Measurements from ENCODE around the gene RBFA.

The RBFA gene

DNA sequence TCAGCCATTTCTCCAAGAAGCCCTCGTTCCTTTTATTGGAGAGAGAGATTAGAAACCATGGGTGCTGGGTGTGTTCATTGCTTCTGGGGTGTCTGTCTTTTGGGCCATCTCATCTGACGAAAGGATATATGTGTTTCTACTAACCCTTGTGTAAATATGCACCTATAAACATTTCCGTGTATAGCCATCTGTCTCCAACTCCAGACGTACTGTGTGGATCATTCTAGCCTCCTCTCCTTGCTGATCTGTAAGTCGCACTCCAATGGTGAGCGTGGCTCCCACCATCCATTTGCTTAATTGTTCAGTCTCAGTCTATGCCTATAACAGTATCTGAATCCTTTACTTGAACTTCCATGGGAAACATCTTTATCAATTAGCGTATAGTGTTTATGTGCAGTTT lies 1.8 kb downstream of the RBFA start:
- in situ Hi-C loops (cut with HindIII; ENCODE audit: low pct_unique_long_range_greater_than_20kb, low sequenced_read_pairs) = no loop called here
- no peak for TF ChIP-seq JUND (IDR thresholded peaks at IDR 0.05; ENCODE audit: low read depth)

DNA sequence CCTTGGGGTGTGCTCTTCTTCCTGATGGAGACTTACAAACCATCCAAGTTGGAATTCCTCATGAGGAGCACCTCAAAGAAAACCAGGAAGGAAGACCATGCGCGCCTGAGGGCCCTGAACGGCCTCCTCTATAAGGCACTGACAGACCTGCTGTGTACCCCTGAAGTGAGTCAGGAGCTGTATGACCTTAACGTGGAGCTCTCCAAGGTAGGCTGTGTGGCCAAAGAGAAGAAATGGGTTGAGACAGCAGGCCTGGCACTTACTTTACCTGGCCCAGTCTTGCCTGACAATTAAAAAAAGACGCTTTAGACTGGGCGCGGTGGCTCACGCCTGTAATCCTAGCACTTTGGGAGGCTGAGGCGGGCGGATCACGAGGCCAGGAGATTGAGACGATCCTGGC lies 3.1 kb downstream of the RBFA start:
- DNase-seq (ENCODE audit: low read depth in 1 of 2, low spot score in 1 of 2) = no peak
- in situ Hi-C loops (cut with HindIII; ENCODE audit: low pct_unique_long_range_greater_than_20kb, low sequenced_read_pairs) = no loop called here
- TF ChIP-seq JUND (IDR thresholded peaks at IDR 0.05; ENCODE audit: low read depth) = no peak

More for the DNA sequence above, 1.8 kb downstream of the RBFA start:
- no peak for DNase-seq (ENCODE audit: low read depth in 1 of 2, low spot score in 1 of 2)

DNA sequence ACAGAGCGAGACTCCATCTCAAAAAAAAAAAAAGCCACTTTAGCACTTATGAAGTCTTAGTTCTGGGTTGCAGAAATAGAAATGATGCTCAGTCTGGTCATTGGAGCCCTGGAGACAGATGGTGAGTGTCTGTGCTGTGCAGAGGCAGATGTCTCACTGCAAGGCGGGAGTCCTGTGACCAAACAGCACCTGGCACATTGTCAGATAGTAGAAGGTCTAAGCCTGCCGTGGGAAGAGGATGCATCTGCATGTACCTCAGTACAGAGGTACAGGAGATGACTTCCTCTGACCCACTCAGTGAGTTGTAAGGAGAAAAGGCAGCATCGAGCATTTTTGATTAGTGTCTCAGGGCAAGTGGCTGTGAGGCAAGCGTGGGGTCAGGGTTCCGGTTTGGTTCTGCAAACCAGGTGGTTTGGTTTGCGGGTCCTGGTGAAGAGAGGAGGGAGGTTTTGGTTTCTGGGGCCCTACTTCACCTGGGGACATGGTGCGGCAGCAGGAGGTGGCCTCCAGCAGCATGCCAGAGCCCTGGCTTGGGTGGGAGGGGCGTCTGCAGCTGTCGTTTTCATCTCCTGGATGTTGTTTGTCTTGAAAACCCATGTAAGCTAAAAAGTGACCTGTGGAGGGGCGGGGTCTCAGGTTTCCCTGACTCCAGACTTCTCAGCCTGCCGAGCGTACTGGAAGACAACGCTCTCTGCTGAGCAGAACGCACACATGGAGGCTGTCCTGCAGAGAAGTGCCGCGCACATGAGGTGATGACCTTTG lies 3.8 kb downstream of the RBFA start:
- in situ Hi-C loops (cut with HindIII; ENCODE audit: low pct_unique_long_range_greater_than_20kb, low sequenced_read_pairs) = no loop called here
- no peak for DNase-seq (ENCODE audit: low read depth in 1 of 2, low spot score in 1 of 2)
- TF ChIP-seq JUND (IDR thresholded peaks at IDR 0.05; ENCODE audit: low read depth) = no peak

DNA sequence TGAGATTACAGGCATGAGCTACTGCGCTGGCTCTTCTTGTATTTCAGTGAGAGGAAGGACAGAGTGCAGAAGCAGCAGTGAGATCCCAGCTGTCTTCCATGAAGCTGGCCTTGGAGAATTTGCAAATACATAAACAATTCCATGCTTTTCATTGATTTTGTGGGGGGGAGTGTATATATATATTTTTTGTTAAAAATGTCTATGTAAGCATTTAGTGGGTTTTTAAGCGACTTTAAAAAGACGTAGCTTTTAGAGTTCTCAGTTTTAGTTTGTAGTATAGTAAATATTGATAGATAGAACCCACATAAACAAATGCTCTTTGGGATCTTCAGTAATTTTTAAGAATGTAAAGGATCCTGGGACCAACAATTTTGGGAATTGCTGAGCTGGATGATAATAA lies 6.3 kb downstream of the RBFA start:
- in situ Hi-C loops (cut with HindIII; ENCODE audit: low pct_unique_long_range_greater_than_20kb, low sequenced_read_pairs) = no loop called here
- no peak for TF ChIP-seq JUND (IDR thresholded peaks at IDR 0.05; ENCODE audit: low read depth)
- no peak for DNase-seq (ENCODE audit: low read depth in 1 of 2, low spot score in 1 of 2)

DNA sequence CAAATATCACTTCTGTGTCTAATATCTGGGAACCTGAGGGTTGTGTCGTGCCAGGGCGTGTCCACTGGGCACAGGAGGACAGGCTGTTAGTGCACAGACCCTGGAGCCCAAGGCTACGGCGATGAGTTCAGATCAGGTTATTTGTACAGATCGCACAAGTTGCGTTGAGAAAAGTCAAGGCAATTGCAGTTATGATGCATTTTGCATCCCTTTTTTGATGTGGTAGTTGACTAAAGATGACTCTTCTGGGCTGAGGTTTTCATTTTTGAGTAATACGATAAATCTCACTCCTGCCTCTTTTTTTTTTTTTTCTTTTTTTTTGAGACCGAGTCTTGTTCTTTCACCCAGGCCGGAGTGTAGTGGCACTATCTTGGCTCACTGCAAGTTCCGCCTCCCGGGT lies 7.2 kb downstream of the RBFA start:
- in situ Hi-C loops (cut with HindIII; ENCODE audit: low pct_unique_long_range_greater_than_20kb, low sequenced_read_pairs) = no loop called here
- DNase-seq (ENCODE audit: low read depth in 1 of 2, low spot score in 1 of 2) = no peak
- TF ChIP-seq JUND (IDR thresholded peaks at IDR 0.05; ENCODE audit: low read depth) = no peak

DNA sequence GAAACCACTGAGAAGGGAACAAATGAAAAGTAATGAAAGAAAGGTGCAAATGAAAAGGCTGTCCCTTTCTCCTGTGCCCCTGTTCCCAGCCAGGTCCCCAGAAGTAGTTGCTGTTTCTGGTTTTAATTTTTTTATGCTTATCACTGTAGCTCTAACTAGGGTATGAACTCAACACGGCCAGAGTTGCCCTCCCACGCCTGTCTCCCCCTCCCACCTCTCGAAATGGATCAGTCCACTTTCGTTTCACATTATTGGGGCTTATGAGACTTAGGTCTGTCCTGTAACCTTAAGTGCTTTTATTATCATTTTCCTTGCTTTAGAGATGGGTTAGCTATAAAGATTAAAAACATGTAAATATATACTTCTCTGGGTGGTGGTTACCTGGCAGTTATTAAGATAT lies 8.6 kb downstream of the RBFA start:
- in situ Hi-C loops (cut with HindIII; ENCODE audit: low pct_unique_long_range_greater_than_20kb, low sequenced_read_pairs) = no loop called here
- TF ChIP-seq JUND (IDR thresholded peaks at IDR 0.05; ENCODE audit: low read depth) = no peak
- no peak for DNase-seq (ENCODE audit: low read depth in 1 of 2, low spot score in 1 of 2)

DNA sequence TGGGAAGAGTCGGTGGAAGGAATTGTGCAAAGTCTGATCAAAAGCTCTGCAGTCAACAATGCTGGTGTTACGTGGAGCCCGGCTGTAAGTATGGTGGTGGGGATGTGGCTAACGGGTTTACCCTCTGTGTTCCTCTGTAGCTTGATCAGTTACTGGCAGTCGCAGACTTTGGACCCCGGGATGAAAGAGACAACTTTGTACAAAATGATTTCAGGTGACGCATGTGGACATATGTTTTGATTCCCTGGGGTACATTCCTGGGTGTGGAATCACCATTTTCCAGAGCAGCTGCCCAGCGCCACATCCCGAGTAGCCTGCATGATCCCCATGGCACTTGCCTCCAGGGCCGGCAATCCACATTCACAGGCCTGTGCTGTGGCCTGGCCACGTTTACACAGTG lies 9.8 kb downstream of the RBFA start:
- no peak for TF ChIP-seq JUND (IDR thresholded peaks at IDR 0.05; ENCODE audit: low read depth)
- in situ Hi-C loops (cut with HindIII; ENCODE audit: low pct_unique_long_range_greater_than_20kb, low sequenced_read_pairs) = no loop called here
- DNase-seq (ENCODE audit: low read depth in 1 of 2, low spot score in 1 of 2) = no peak

DNA sequence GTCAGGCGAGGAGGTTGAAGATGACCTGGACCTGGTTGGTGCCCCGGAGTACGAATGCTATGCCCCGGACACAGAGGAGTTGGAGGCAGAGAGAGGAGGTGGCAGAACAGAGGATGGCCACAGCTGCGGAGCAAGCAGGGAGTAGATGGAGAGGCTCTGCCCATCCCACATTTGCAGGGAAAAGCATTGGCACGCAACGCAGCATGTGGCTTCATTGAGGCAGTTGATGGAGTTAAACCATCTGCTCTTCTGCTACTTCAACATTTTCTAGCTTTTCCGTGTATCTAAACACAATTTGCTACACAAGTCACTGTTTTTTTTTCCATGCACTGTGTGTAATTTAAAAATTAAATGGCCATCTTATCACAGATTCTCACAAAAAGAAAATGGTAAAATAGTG lies 11.8 kb downstream of the RBFA start:
- in situ Hi-C loops (cut with HindIII; ENCODE audit: low pct_unique_long_range_greater_than_20kb, low sequenced_read_pairs) = no loop called here
- no peak for DNase-seq (ENCODE audit: low read depth in 1 of 2, low spot score in 1 of 2)

DNA sequence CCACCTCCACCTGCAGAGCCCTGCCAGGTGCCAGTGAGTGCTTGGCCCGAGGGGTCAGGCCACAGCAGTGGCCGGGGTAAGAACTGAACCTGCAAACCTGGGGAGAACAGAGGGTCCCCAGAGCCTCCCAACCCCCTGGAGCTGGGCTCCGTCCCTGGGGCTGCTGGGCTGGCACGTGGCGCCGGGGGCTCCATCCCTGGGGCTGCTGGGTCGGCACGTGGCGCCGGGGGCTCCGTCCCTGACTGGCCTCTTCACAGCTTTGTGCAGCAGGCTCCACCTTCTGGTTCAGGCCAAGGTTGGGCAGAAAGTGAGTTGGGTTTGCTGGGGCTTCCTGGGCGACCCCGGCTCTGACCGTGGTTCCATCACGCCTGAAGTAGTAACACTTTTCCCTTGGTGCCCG lies 12.2 kb downstream of the RBFA start:
- in situ Hi-C loops (cut with HindIII; ENCODE audit: low pct_unique_long_range_greater_than_20kb, low sequenced_read_pairs) = no loop called here
- no peak for DNase-seq (ENCODE audit: low read depth in 1 of 2, low spot score in 1 of 2)
- TF ChIP-seq JUND (IDR thresholded peaks at IDR 0.05; ENCODE audit: low read depth) = no peak

More for the DNA sequence above, 11.8 kb downstream of the RBFA start:
- TF ChIP-seq JUND (IDR thresholded peaks at IDR 0.05; ENCODE audit: low read depth) = no peak

DNA sequence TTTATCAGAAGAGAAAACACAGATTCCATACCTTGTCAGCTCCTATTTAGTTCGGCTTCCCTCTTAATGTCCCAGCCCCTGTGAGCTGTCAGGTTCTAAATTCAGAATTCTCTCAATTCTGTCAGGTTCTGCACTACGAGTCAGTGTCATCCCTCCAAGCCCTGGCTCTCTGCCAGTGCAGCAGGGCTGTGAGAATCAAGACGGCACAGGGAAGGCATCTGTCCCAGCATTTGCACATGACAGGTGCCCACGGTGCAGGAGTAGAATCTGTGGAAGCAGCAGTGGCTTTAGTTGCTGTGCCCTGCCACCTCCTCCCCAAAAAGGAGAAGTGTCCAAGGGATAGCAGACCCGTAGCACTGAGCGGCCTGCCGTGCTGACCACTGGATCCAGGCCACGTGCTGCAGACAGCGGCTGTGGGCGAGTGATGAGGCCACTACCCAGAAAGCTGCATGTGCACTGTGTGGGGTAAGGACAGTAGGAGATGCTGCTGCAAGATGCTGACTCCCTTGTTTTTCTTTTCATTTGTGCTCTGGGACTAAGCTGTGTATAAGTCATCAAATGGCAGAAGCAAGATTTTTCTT lies 12.8 kb downstream of the RBFA start:
- no peak for TF ChIP-seq JUND (IDR thresholded peaks at IDR 0.05; ENCODE audit: low read depth)
- in situ Hi-C loops (cut with HindIII; ENCODE audit: low pct_unique_long_range_greater_than_20kb, low sequenced_read_pairs) = no loop called here
- DNase-seq (ENCODE audit: low read depth in 1 of 2, low spot score in 1 of 2) = no peak

DNA sequence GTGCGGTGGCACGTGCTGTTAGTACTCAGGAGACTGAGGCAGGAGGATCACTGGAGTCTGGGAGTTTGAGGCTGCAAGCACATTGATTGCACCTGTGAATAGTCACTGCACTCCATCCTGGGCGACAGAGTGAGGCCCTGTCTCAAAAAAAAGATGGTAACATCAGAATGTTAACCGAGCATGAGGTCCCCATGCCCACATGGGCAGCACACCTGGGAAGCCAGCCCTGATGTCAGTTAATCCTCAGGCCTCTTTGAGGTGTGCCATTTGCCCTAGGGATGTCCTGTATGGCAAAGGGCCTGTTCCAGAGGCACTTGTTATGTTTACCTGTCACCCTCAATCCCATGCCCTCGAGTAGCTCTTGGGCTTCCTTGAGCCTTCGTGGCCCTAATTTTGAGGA lies 16.6 kb downstream of the RBFA start:
- TF ChIP-seq JUND (IDR thresholded peaks at IDR 0.05; ENCODE audit: low read depth) = no peak
- in situ Hi-C loops (cut with HindIII; ENCODE audit: low pct_unique_long_range_greater_than_20kb, low sequenced_read_pairs) = no loop called here

DNA sequence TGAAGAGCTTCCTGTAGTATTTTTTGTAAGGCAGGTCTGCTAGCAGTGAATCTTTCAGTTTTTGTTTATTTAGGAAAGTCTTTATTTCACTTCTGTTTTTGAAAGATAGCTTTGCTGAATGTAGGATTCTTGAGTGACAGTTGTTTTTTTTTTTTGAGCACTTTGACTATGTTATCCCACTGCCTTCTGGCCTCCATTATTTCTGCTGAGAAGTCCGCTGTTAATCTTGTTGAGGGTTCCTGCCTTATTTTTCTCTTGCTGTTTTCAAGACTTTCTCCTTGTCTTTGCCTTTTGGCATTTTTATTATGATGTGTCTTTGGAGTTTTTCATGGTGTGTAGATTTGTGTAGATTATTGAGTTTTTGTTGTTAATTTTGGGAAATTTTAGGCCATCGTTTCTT lies 21.9 kb downstream of the RBFA start:
- in situ Hi-C loops (cut with HindIII; ENCODE audit: low pct_unique_long_range_greater_than_20kb, low sequenced_read_pairs) = no loop called here
- no peak for DNase-seq (ENCODE audit: low read depth in 1 of 2, low spot score in 1 of 2)
- TF ChIP-seq JUND (IDR thresholded peaks at IDR 0.05; ENCODE audit: low read depth) = no peak

More for the DNA sequence above, 16.6 kb downstream of the RBFA start:
- DNase-seq (ENCODE audit: low read depth in 1 of 2, low spot score in 1 of 2) = no peak

DNA sequence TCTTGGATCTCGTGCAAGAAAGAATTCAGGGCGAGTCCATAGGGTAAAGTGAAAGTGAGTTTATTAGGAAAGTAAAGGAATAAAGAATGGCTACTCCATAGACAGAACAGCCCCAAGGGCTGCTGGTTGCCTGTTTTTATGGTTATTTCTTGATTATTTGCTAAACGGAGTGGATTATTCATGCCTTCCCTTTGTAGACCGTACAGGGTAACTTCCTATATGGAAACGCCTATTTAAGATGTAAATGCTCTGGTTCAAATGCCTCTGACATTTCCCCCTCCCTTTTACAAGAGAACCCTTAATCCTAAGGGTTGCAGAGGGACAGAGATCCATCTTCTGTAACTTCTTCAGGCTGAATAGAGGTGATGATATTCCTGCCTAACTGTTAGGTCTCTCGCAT lies 25.7 kb downstream of the RBFA start:
- in situ Hi-C loops (cut with HindIII; ENCODE audit: low pct_unique_long_range_greater_than_20kb, low sequenced_read_pairs) = no loop called here
- TF ChIP-seq JUND (IDR thresholded peaks at IDR 0.05; ENCODE audit: low read depth) = no peak
- no peak for DNase-seq (ENCODE audit: low read depth in 1 of 2, low spot score in 1 of 2)

DNA sequence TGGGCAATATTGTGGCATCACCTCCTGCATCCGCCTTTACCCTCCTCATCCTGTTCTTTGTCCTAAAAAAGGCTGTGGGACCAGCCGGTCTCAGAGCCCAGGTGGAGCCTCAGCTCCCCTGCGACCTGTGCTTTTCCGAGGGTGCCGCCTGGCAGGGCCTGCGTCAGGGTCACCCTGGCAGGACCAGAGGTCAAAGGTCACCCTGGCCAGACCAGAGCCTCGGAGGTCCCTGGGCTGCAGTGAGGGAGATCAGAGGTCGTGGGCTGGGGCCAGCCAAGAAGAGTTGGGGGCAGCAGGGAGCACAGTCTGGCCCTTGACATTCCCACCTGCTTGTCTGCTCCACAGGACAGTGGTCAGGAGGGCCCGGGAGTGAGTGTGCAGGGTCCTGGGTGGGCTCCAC lies 31.5 kb downstream of the RBFA start:
- TF ChIP-seq JUND (IDR thresholded peaks at IDR 0.05; ENCODE audit: low read depth) = no peak
- no peak for DNase-seq (ENCODE audit: low read depth in 1 of 2, low spot score in 1 of 2)
- in situ Hi-C loops (cut with HindIII; ENCODE audit: low pct_unique_long_range_greater_than_20kb, low sequenced_read_pairs) = no loop called here

All from T47D (cell line).